Left renal cortex interstitium (tissue), 4 donors: Measurements from ENCODE around the gene MTNR1B. TPM values are rescaled to one million over a fixed set of nuclear protein-coding genes. Genes with fewer than 3 reads are reported as not detected.

ENCODE experiments used
- DNase-seq, 4 donors: peaks; one replicate each; pipeline ENCODE4 v3.0.0-alpha.2; 2013; ENCODE audit warnings: low read depth in 4 of 4, low spot score in 2 of 4, missing footprints in 1 of 4
- polyA plus RNA-seq, 4 donors: library from polyadenylated mRNA; unstranded; fragments of 120-200 nt; gene quantifications; one replicate each; pipeline ENCODE4 v1.2.1, GENCODE V29; 2013; ENCODE audit not compliant: insufficient read length in 4 of 4

Gene MTNR1B
- polyA plus RNA-seq, result not detected

DNA sequence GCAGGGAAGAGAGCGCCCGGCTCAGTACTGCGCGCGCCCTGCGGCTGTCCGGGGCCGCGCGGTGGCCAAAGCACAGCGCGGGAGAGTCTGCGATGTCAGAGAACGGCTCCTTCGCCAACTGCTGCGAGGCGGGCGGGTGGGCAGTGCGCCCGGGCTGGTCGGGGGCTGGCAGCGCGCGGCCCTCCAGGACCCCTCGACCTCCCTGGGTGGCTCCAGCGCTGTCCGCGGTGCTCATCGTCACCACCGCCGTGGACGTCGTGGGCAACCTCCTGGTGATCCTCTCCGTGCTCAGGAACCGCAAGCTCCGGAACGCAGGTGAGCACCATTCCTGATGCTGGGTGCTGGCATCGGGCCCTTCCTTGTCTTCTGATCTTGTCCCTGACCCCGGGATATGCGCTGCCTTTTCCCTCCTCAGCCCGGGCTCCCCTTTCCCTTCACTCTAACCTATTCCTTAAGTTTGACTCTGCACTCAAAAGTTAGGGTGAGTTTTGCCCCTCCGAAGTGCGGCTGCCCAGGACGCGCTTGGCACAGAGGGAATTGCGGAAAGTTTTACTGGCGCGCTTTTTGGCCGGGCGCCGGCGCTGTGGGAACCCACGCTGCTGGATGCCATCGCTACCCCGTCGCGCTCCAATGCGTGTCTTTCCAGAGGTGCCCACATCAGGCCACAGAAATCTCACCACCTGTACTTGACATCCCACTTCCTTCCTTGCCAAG, at the start of gene MTNR1B:
MTNR1B (plus strand) TSS at position 18 of the 714 bp plus-strand sequence; CDS start at position 93, 75 bp downstream.
- no peak for DNase-seq

DNA sequence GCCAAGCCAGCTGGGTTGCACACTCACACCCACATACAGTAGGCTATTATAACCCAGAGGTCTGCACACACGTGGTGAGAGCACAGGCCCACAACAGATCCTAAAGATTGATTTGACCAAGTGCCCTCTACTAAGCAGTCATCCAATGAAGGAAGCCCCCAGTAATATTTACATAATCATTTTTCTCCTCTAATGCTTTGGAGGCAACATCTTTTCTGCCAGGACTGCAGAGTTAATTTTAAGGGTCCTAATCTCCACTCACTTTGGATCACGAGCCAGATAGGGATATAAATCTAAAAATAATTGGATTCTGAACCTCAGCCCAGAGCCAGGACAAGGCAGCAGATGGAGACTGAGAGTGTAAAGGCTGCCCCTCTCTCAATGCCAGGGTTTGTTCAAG, 49.1 kb upstream of the MTNR1B start:
- no peak for DNase-seq

DNA sequence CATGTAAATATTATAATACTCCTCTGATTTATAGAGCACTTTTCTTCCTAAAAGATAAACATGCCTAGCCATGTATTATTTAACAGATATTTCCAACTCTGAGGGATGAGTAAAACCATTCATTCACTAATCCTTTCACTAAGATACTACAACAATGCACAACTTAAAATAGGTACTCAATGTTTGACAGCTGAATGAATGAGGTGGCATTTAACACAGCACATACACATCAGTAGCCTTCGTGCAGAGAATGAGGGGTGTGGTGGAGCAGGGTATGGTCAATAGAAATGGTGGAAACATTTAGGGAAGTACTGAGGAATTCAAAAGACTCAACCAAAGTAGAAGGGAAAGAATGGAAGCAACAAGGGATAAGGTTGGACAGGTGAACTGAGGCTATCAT, 46.7 kb upstream of the MTNR1B start:
- DNase-seq, result no peak

DNA sequence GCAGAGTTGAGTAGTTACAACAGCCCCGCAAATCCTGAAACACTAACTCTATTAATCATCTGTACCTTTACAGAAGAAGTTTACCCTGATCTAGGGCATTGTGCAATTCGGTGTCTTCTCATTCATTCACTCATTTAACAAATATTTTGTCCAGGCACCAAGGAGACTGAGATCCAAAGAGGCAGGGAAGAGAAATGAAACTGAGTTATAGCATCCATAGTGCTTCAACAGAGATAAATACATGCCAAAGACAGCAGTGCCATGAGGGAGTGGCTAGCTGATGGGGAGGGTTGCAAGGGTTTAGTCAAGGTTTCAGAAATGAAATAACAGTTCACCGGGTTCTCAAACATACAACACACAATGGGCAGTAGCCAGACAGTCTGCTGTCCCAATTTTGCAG, 40.2 kb upstream of the MTNR1B start:
- no peak for DNase-seq

DNA sequence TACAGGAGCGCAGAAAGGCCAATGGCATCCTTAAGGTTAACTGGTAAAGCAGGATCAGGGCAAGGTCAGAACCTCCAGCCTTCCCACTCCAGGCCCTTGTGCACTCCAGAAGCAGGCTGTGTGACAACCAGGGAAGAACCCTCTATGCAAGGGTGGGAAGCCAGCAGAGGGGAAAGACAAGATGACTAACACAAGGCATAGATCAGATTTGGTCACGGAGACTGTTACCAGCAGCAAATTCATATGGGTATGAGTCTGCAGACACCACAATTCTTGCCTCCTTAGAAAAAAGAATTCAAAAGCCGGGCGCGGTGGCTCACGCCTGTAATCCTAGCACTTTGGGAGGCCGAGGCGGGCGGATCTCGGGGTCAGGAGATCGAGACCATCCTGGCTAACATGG, 39.8 kb upstream of the MTNR1B start:
- no peak for DNase-seq

DNA sequence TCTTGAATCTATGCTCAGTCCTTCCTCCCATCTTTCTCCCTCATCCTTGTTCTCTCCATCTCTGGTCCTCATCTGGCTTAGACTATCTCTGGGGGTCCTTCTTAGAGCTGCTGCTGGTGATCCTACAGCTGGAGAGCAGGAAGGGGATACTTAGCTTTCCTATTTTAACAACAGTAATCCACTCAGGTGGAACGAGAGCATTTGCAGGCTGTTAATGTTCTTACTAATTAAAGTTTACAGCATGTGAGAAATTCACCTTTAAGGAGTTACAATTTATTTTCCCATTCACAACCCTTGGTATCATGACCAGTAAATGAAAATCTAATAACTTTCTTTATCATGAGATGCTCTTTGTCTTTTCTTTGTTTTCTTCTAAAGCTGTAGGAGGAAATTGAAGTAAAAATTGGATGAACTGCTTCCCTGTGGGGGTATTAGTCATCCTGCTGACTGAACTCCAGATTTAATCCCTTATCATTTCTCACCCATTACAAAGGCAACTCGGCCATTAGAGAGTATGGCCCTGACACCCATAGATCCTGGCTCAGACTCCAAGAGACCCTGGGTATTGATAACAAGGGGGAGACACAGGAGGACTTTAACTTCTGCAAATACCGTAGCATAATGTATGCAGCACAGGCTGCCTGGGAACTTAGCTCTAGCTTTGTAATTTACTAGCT, 37.6 kb upstream of the MTNR1B start:
- peak in 1 of 4 donors; percentile 6 for DNase-seq

DNA sequence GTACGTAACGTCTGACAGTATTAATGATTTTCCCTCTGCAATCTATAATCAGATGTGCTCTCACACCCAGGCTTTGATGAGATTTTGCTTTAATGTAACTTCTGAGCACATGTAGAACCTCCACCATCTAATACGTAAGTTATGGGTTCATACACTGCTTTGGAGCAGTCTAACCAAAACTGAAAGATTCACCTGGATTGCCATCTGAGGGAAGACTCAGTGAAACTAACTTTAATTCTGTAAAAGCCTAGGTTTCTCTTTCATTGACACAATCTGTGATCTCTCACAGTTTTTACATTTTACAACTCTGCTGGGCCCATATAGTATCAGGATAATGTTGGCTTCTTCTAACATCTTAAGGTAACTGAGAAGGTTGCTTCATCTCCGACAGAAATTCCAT, 30.1 kb upstream of the MTNR1B start:
- no peak for DNase-seq

DNA sequence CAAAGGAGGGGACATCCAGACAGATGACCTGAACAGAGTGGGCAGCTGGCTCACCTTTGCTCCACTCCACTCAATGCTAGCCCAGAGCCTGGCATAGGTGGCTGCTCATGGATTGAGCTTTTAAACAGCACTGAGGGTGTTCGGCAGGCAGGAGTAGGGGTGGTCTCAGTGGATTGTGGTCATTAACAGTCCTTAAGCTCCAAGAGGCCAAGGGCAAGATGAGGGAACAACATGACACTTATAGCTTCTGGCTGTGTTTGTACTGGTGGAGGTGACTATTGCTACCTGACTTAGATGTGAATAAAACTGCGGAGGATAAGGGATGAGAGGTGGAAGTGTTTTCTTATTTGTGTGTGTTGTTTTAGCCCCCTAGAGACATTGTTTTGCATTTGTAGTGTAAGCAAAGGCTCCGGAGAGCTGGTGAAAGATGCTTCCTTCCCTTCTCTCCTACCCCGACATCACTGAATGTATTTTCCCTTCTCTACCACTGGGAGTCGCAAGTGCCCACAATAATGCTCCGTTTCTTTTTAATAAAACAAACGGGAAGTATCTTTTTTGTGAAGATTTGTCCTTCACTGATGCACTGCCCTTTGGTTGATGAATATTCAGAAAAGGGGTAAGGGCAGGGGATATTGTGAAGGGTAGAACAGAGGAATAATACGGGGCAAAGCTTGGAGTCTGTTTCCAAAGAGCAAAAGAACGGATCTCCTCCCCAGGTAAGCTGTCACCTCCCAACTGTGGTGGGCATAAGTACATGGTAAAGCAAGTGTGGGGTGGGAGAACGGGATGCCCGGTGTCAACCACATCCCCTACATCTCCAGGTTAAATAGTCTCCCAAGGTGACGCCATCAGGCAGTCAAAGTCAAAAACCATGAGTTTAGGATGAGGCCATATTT, 27.5 kb upstream of the MTNR1B start:
- DNase-seq, result peak in 2 of 4 donors; percentile 3 to 19

DNA sequence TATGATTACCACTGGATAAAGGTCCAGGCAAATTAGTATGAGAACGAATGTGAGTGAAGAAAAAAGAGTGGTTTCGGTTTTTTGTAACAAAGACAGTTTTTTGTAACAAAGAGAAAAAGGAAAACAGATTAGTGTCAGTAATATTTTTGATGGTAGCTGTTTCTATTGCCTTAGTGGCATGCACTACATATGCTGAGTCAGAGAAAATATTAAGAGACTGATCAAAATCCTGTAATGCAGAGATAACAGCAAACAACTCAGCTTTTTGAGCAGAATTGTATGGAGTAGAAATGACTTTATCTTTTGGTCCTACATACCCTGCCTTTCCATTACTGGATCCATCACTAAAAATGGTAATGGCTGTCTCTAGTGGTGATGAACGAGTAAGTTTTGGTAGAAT, 22.7 kb upstream of the MTNR1B start:
- no peak for DNase-seq

DNA sequence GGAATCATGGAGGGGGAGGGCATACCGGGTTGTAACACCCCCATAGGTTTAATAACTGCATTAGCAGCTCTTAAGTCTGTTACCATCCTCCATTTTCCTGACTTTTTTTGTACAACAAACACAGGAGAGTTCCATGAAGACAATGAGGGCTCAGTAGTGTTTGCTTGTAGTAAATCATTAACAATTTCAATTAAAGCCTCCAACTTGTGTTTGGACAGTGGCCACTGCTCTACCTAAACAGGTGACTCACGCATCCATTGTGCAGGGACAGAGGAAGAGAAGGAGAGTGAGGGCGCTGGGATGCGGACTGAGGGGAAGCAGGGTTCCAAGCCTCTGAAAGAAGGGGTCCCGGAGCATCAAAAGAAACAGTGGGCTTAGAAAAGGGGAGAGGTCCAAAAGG, 21.3 kb upstream of the MTNR1B start:
- DNase-seq, result no peak

DNA sequence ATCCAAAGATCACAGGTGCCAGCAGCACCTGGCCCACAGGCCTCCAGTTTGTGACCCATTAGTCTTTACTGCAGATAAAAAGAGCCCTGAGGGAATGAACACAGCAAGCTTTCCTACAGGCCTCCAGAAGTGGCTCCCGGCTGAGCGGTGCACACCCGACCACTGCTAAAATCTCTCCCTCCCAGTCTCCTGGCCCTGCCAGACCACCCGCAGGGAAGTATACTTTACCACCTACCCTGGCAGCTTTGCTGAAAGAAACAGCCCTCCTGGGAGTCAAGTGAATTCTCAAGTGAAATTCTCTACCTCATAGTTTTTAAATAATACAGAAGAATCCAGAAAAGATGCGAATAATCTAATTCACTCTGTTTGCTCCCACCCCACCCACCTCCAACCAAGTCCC, 15.4 kb upstream of the MTNR1B start:
- DNase-seq, result no peak

DNA sequence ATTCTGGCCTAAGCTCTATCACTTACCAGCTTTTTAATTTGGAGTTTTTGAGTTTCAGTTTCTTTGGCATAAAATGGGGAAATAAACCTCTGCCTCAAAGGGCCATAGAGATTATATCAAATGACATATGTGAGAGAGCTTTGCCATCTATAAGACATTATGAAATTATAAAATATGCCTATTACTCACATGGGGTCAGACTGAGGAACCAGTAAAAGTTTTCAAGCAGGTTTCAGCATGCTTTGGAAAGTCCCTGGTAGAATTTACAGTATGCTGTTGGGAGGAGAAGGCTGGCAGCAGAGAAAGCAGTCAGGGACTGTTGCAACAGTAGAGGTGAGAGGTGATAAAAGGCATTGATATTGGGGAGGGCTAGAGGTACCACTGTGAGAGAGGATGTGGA, 13.6 kb upstream of the MTNR1B start:
- no peak for DNase-seq

DNA sequence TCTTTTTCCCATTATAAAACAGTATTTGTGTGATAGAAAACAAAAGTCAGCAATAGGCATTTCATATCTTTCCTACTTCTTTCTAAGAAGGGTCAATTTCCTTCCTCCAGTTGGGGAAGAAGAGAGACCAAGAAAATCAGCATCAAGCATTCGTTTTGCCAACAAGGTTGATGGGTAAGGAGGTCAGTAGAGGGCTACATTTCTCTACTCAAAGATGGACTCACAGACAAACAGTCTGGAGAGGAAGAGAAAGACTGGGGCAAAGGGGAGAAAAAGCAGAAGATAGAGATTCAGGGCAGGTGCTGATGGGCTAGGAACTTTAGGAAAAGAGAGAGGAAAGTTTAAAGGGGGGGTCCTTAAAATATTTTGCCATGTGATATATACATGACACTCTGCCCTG, 8.6 kb upstream of the MTNR1B start:
- no peak for DNase-seq

DNA sequence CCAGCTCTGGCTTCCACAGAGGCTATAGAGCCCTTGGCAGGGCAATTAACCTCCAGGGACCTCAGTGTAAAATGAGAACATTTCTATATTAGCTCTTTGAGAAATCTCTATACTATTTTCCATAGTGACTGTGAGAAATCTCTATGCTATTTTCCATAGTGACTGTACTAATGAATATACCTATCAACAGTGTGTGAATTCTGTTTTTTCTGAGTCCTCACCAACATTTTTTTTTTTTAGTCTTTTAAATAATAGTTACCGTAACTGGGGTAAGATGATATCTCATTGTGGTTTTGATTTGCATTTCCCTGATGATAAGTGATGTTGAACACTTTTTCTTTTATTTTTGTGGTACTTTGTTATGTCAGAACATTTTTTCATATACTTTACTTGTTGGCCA, 7.0 kb upstream of the MTNR1B start:
- DNase-seq, result no peak

DNA sequence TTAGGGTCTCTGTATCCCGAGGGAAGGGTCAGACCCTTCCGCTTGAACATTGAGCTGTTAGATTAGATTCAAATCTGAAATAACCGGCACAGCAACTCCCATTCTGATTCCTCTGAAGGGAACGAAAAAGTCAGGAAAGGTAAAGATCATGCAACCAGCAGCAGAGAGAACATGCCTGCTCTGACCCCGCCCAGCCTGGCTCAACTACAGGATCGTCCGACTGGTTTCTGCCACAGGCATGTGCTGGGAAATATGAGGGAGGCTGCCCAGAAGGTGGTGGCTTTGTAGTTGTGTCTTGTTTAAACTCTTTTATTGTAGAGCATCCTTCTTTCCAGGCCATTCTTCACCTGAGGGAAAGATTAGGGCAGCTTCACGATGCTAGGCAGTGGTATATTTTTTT, 5.0 kb upstream of the MTNR1B start:
- no peak for DNase-seq

DNA sequence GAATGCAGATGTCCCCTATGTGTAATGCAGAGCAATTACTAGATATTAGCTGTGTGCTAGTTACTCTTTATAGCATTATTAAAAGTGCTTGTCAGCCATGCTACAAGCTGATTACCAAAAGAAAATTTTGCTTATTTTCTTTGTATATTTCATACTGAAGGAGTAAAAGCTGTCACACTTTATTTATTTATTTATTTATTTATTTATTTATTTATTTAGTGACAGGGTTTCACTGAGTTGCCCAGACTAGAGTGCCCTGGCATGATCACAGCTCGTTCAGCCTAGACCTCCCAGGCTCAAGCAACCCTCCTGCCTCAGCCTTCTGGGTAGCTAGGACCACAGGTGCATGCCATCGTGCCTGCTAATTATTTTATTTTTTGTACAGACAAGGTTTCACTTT, 4.3 kb upstream of the MTNR1B start:
- no peak for DNase-seq

DNA sequence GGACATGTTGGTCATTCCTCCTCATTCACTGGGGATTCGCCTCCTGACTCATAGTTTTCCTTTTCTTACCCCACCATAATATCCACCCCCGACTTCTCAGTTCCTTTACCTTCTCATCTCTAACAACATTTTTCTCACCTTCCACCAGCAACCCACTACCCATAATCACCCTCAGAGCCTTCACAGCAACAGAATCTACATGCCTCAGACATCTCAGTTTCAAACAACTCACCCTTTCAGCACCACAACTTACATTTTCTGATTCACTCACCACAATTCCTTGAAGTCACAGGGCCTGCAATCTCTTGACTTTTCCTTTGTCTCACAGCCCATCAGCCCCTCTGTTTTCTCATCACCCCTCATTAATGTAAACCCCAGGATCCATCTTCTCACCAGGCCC, 2.3 kb upstream of the MTNR1B start:
- no peak for DNase-seq

DNA sequence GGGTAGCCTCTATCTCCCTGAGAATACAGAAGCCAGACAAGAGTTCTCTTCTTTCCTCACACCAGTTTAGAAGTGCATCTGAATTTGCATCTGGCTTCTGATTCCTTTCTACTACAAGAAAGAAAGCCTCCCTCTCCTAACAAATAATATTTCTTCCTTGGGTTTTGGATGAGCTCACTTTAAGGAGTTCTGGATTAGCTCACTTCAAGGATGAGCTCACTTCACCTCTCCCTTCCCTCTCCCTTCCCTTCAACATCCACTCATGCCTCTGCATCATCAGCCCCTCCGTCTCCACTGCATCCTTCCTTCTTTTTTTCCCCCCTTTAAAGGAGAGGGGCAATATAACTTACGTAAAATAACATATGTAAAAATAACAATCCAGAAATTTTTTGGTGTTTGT, 1.6 kb upstream of the MTNR1B start:
- DNase-seq, result no peak

DNA sequence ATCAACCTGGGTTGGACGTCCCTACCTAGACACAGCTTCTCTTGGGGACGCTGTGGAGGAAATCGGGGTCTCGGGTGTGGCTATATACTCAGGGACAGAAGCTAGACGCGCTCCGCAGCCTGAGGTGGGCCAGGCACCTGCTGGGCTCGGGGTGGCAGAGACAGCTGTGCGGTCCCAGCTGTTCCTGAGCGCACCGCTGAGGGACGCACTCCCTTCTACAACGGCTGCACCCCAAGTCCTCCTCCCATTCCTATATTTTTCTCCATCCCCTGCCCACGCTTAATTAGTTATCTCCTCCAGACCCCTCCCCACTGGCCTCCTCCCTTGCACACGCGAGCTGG, 188 bp upstream of the MTNR1B start:
- DNase-seq, result no peak

DNA sequence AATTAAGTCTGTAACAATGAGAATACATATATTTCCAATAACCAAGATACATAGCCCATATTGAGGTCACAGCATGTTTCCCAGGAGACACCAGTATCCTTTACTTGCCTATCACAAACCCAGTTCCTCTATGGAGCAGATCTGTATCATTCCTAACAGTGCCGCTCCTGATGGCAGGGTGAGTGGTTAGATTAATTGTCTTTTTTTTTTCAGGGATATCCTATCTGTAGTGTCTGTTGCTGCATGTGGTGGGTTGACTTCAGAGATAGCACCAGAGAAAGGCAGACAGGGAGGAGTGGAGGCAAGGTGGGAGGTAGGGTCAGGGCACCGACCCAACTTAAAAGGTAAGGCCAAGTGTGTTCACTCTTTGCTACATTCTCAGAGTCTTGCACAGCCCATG, 2.8 kb downstream of the MTNR1B start:
- no peak for DNase-seq

DNA sequence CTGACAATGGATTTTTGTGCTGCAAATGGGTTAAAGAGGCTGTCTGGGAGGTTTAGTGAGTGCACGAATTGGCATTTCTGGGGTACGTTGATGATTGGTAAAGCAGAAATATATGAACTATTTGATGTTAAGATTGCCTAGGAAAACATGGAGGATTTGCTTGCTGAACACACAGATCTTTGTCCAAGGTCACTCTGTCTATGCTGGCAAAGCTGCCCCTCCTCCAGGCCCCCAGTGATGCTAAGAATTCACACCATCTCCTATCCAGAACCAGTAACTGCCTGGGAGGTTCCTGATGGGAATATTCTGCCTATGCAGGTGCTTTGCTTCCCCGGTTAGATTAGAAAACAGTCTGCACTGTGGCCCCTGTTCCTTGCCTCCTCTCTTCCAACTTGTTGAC, 5.8 kb downstream of the MTNR1B start:
- DNase-seq, result no peak

DNA sequence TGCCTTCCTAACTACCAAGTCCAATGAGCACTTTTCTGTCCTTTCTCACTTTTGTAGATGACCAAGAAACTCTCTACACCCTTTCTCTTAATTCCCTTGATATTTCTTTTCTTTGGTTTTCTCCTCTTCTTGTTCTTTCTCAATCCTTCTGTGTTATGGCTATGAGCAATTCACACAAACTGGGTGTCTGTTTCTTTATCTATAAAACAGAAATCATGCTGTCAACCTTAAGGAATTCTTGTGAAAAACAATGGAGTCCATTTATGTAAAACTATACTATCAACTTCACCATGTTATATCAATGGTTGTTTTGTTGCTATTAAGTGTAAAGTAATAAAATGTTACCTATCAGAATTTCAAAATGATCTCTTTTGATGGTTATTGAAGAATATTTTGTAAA, 7.2 kb downstream of the MTNR1B start:
- no peak for DNase-seq
